Cardiac fibroblast (primary cell): ENCODE results near the gene HLA-DQB1.
"Not testable (repeated sequence)": the region's sequence is repeated elsewhere in the genome, so short reads cannot be mapped to it uniquely, and the experiment has no call there.

ENCODE experiments used
- DNase-seq, 2 donors: peaks; one replicate each; pipeline versions ENCODE4 v3.0.0 to v3.0.0-alpha.2; 2010; ENCODE audit warnings: low read depth in 2 of 2
- H3K4me3 ChIP-seq, 2 donors: replicated peaks in 1 of 2; 1 replicate in 1 of 2; 2 replicates in 1 of 2; pipeline ENCODE4 v1.5.1; 2011; ENCODE audit warnings: low read depth in 2 of 2, low read length in 2 of 2, mild to moderate bottlenecking in 2 of 2, moderate library complexity in 1 of 2
- CTCF ChIP-seq: IDR thresholded peaks from one replicate; pipeline ENCODE4 v1.5.1; 2011; ENCODE audit warnings: low read depth, mild to moderate bottlenecking, low read length, inconsistent platforms

HLA-DQB1 gene

GRCh38 chr6:32638532-32639219 is 27.8 kb downstream of the HLA-DQB1 start:
- TF ChIP-seq CTCF = no peak
- H3K4me3 ChIP-seq = no peak overlapping the region
- no peak for DNase-seq

GRCh38 chr6:32637883-32638282 is 28.6 kb downstream of the HLA-DQB1 start:
- DNase-seq = no peak
- no peak overlapping the region for H3K4me3 ChIP-seq
- TF ChIP-seq CTCF = no peak

- no peak within 1 kb of the TSS for H3K4me3 ChIP-seq
Measured at GRCh38 chr6:32637219-32637880, 29.1 kb downstream of the HLA-DQB1 start, which contains the start of gene HLA-DQA1. Gene HLA-DQA1 (plus strand): TSS chr6:32637406. CDS start chr6:32637459, 53 bp downstream.

GRCh38 chr6:32635526-32636123 is 30.8 kb downstream of the HLA-DQB1 start:
- no peak for DNase-seq
- TF ChIP-seq CTCF = no peak
- H3K4me3 ChIP-seq = no peak overlapping the region

More at GRCh38 chr6:32637219-32637880, 29.1 kb downstream of the HLA-DQB1 start, which contains the start of gene HLA-DQA1:
- TF ChIP-seq CTCF = no peak
- no peak for DNase-seq

GRCh38 chr6:32629793-32630192 is 36.7 kb downstream of the HLA-DQB1 start:
- DNase-seq = not testable (repeated sequence)

GRCh38 chr6:32627831-32628230 is 38.6 kb downstream of the HLA-DQB1 start:
- TF ChIP-seq CTCF = no peak
- no peak overlapping the region for H3K4me3 ChIP-seq
- peak in 1 of 2 donors; percentile 38 for DNase-seq

More at GRCh38 chr6:32629793-32630192, 36.7 kb downstream of the HLA-DQB1 start:
- H3K4me3 ChIP-seq = not testable (repeated sequence)

- TF ChIP-seq CTCF = no peak
- DNase-seq = no peak
- no peak overlapping the region for H3K4me3 ChIP-seq
Measured at GRCh38 chr6:32627249-32627648, 39.2 kb downstream of the HLA-DQB1 start.
